GM12878 (cell line): ENCODE measurements around the gene SMO. TPM values are rescaled to one million over a fixed set of nuclear protein-coding genes. Genes with fewer than 3 reads are reported as not detected.

ENCODE experiments used
- ATAC-seq: fragments of 200-7000 bp; cut with Tn5 transposase; 3 replicates; pipeline ENCODE4 v1.9.1; 2020; ENCODE audit warnings: mild to moderate bottlenecking, moderate library complexity
- BruUV-seq: library from RNA; stranded (reverse); fragments of 400-500 nt; replicated peaks from 2 replicates; lab custom pipeline; 2021; lab: Mats Ljungman, UMichigan
- CTCF ChIA-PET: fragments of 300-600 bp; sonication (Branson Sonifier 250); formaldehyde crosslinking; extraction: SDS; loops from one replicate; lab custom pipeline; 2021; ENCODE audit warnings: inconsistent platforms; lab: Yijun Ruan, JAX
- POLR2A ChIA-PET: fragments of 350-600 bp; formaldehyde crosslinking; extraction: SDS; loops from one replicate; lab custom pipeline; 2021; ENCODE audit warnings: inconsistent platforms; lab: Charles Lee
- RAD21 ChIA-PET: fragments of 300-600 bp; sonication (Branson Sonifier 250); formaldehyde crosslinking; loops from one replicate; lab custom pipeline; 2023; ENCODE audit warnings: antibody characterized with exemption; ENCODE audit not compliant: unreplicated experiment; lab: Charles Lee
- SMC1A ChIA-PET: fragments of 300-600 bp; sonication (Branson Sonifier 250); formaldehyde crosslinking; loops from one replicate; lab custom pipeline; 2023; ENCODE audit not compliant: unreplicated experiment, uncharacterized antibody; lab: Charles Lee
- DNase-seq: peaks from one replicate; pipeline ENCODE4 v3.0.0-alpha.2; 2011; ENCODE audit warnings: low read depth, low spot score
- FAIRE-seq: peaks from 3 replicates; lab custom pipeline; 2011; peaks lifted over from hg19 to GRCh38; lab: Jason Lieb, UNC
- H2AFZ ChIP-seq: 2 replicates; pipeline ENCODE4 v1.6.0; 2011; ENCODE audit warnings: low read depth, low read length, control low read depth; ENCODE audit not compliant: control insufficient read depth
- H3K27ac ChIP-seq: 2 replicates; pipeline ENCODE4 v1.5.1; 2011; ENCODE audit warnings: control low read depth; ENCODE audit not compliant: control insufficient read depth, insufficient read depth
- H3K27me3 ChIP-seq, 2 experiments: replicated peaks in 1 of 2; 2 replicates each; pipeline versions ENCODE4 v1.6.0 to v1.6.1; 2011; ENCODE audit warnings: low read length in 1 of 2; ENCODE audit not compliant: control insufficient read depth in 2 of 2, insufficient read depth in 2 of 2
- H3K36me3 ChIP-seq, 2 experiments: 2 replicates each; pipeline ENCODE4 v1.5.1; 2011; ENCODE audit warnings: low read length in 1 of 2; ENCODE audit not compliant: control insufficient read depth in 2 of 2, insufficient read depth in 2 of 2
- H3K4me1 ChIP-seq: 2 replicates; pipeline ENCODE4 v1.6.1; 2011; ENCODE audit warnings: mild to moderate bottlenecking, low read length, moderate library complexity, mixed read lengths; ENCODE audit not compliant: control insufficient read depth, insufficient read depth
- H3K4me2 ChIP-seq: 2 replicates; pipeline ENCODE4 v1.6.0; 2011; ENCODE audit warnings: control low read depth; ENCODE audit not compliant: control insufficient read depth, insufficient read depth
- H3K4me3 ChIP-seq: fragments of 200-600 bp; sonication (generic); 2 replicates; pipeline ENCODE4 v1.5.1; 2016
- H3K79me2 ChIP-seq: 2 replicates; pipeline ENCODE4 v1.6.0; 2011; ENCODE audit warnings: low read length; ENCODE audit not compliant: control insufficient read depth, insufficient read depth
- H3K9ac ChIP-seq: 2 replicates; pipeline ENCODE4 v1.8.0; 2011; ENCODE audit warnings: low read length, control low read depth, mixed read lengths; ENCODE audit not compliant: control insufficient read depth, insufficient read depth
- H3K9me3 ChIP-seq: replicated peaks from 3 replicates; pipeline ENCODE4 v1.5.1; 2011; ENCODE audit warnings: mild to moderate bottlenecking, low read length; ENCODE audit not compliant: control insufficient read depth, insufficient read depth
- H4K20me1 ChIP-seq: 2 replicates; pipeline ENCODE4 v1.6.0; 2011; ENCODE audit not compliant: control insufficient read depth, insufficient read depth
- E4F1 ChIP-seq: fragments of 450-650 bp; IDR thresholded peaks from 2 replicates; pipeline ENCODE4 v1.6.1; 2018; ENCODE audit warnings: borderline replicate concordance, mild to moderate bottlenecking; ENCODE audit not compliant: partially characterized antibody
- HDAC6 ChIP-seq: fragments of 200-600 bp; sonication (generic); IDR thresholded peaks from one replicate; pipeline ENCODE4 v1.8.0; 2017; ENCODE audit warnings: antibody characterized with exemption; ENCODE audit not compliant: unreplicated experiment
- JUND ChIP-seq: IDR thresholded peaks from 2 replicates; pipeline ENCODE4 v1.6.1; 2012; ENCODE audit warnings: low read depth, mild to moderate bottlenecking, low read length, improper control_type of control experiment, moderate library complexity
- LARP7 ChIP-seq: fragments of 450-650 bp; IDR thresholded peaks from 2 replicates; pipeline ENCODE4 v1.6.1; 2017; ENCODE audit warnings: mild to moderate bottlenecking
- MTA3 ChIP-seq: IDR thresholded peaks from 2 replicates; pipeline ENCODE4 v1.6.1; 2012; ENCODE audit warnings: low read length, inconsistent platforms, borderline replicate concordance
- PAX8 ChIP-seq: fragments of 450-650 bp; IDR thresholded peaks from 2 replicates; pipeline ENCODE4 v1.6.1; 2017; ENCODE audit warnings: mild to moderate bottlenecking, moderate library complexity
- RELA ChIP-seq: fragments of 450-650 bp; IDR thresholded peaks from 2 replicates; pipeline ENCODE4 v1.8.0; 2014; ENCODE audit warnings: borderline replicate concordance; ENCODE audit not compliant: partially characterized antibody
- SMC3 ChIP-seq: IDR thresholded peaks from 2 replicates; pipeline ENCODE4 v1.6.1; 2011; ENCODE audit warnings: low read length, improper control_type of control experiment, borderline replicate concordance
- TBL1XR1 ChIP-seq: IDR thresholded peaks from 2 replicates; pipeline ENCODE4 v1.6.1; 2012; ENCODE audit warnings: low read depth, low read length, improper control_type of control experiment
- TCF12 ChIP-seq: IDR thresholded peaks from 2 replicates; pipeline ENCODE4 v1.6.1; 2011; ENCODE audit warnings: low read depth, mild to moderate bottlenecking, low read length
- WRNIP1 ChIP-seq: IDR thresholded peaks from 2 replicates; pipeline ENCODE4 v1.6.1; 2011; ENCODE audit warnings: low read depth, low read length, improper control_type of control experiment, borderline replicate concordance
- ZNF274 ChIP-seq: IDR thresholded peaks from one replicate; pipeline ENCODE4 v1.8.0; 2011; ENCODE audit not compliant: insufficient read length, insufficient read depth
- WGBS: methylation state at CpG from one replicate; pipeline ENCODE4 v1.1.6; 2016; ENCODE audit warnings: low lambda C conversion rate; ENCODE audit not compliant: insufficient replicate concordance, insufficient coverage; ENCODE audit errors: missing lambda C conversion rate; 5-methylcytosine and 5-hydroxymethylcytosine counted together
- in situ Hi-C: fragments of 300-500 bp; cut with MboI; formaldehyde crosslinking; loops from 9 replicates; pipeline ENCODE4 v1.14.3; 2018; ENCODE audit warnings: mixed read lengths
- intact Hi-C: fragments of 100-400 bp; cut with micrococcal nuclease; formaldehyde crosslinking; loops from one replicate; pipeline ENCODE4 v1.14.2; 2022; ENCODE audit not compliant: unreplicated experiment
- polyA plus RNA-seq, 11 experiments: library from polyadenylated mRNA; depleted of rRNA in 4 of 11; unstranded in 6 of 11; stranded (reverse) in 5 of 11; fragments of >200 nt; fragmentation: Nextera tagmentation in 4 of 11; fragmentation: Illumina TruSeq in 1 of 11; extraction: Ambion mirVana in 4 of 11; extraction: Trizol in 1 of 11; gene quantifications; 1 replicate in 1 of 11; 2 replicates in 10 of 11; pipeline versions ENCODE4 v1.2.1 to v1.2.3, GENCODE V29; 2011 to 2016; ENCODE audit warnings: inconsistent platforms in 2 of 11, missing spikeins in 2 of 11, low read depth in 1 of 11
- total RNA-seq, 4 experiments: library from RNA; depleted of rRNA in 3 of 4; stranded (reverse); fragments of >200 nt in 3 of 4; fragmentation: Illumina TruSeq in 1 of 4; extraction: Trizol in 1 of 4; gene quantifications; 2 replicates each; pipeline versions ENCODE4 v1.2.1 to v1.2.3, GENCODE V29; 2013 to 2021

The SMO gene
- total and polyA plus RNA-seq, 10 of the 15 experiments (the other 5 are each of a cell fraction or from before 2014, with no cell fraction given) = 0.40 to 11.2 (median 2.6) TPM

DNA sequence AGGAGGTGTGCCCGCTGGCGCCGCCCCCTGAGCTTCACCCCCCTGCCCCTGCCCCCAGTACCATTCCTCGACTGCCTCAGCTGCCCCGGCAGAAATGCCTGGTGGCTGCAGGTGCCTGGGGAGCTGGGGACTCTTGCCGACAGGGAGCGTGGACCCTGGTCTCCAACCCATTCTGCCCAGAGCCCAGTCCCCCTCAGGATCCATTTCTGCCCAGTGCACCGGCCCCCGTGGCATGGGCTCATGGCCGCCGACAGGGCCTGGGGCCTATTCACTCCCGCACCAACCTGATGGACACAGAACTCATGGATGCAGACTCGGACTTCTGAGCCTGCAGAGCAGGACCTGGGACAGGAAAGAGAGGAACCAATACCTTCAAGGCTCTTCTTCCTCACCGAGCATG lies 23.7 kb downstream of the SMO start:
- no peak overlapping the region for H2AFZ ChIP-seq

More for the DNA sequence above, 23.7 kb downstream of the SMO start:
- FAIRE-seq = no peak
- in situ Hi-C loops = loop anchor here (5.0 kb wide), 1 partner anchor 305 kb away; no protein-coding TSS in a partner anchor
- 79% methylated on average over 7 of the region's 14 CpGs for WGBS
- RAD21 ChIA-PET = interaction anchor here (1.1 to 7.3 kb wide), 4 partner anchors 45 to 328 kb away, joined by 4 to 67 read pairs (median 10); no protein-coding TSS in a partner anchor
- H3K4me2 ChIP-seq = no peak overlapping the region
- SMC1A ChIA-PET = interaction anchor here (2.3 to 5.8 kb wide), 2 partner anchors 46 to 47 kb away, joined by 7 to 70 read pairs; no protein-coding TSS in a partner anchor
- CTCF ChIA-PET = interaction anchor here (0.9 to 9.6 kb wide), 5 partner anchors 46 to 345 kb away, joined by 4 to 109 read pairs (median 9); no protein-coding TSS in a partner anchor
- no peak overlapping the region for H3K27ac ChIP-seq
- H3K4me1 ChIP-seq = no peaks in the 10 kb centered on the region
- no peaks in the 10 kb centered on the region for H3K27me3 ChIP-seq
- no peak overlapping the region for H3K4me3 ChIP-seq
- H3K9ac ChIP-seq = no peak overlapping the region
- H3K36me3 ChIP-seq = peaks cover 0 to 3% of the 10 kb centered on the region in 2 experiments; a peak in 1 of 4 replicates
- intact Hi-C loops = loop anchor here (10.0 kb wide), 1 partner anchor 247 kb away; no protein-coding TSS in a partner anchor
- no peaks in the 10 kb centered on the region for H3K79me2 ChIP-seq
- TF ChIP-seq PAX8 (no peak), TCF12 (no peak), E4F1 (no peak), TBL1XR1 (no peak), SMC3 (no peak), LARP7 (no peak), ZNF274 (no peak), HDAC6 (no peak), RELA (no peak), JUND (no peak), MTA3 (no peak), WRNIP1 (no peak)
- TF ChIP-seq, all 136 proteins: peak for 0
- Histone ChIP-seq H4K20me1 (no peaks in the 10 kb centered on the region), H3K9me3 (no peaks in the 10 kb centered on the region)
- POLR2A ChIA-PET = interaction anchor here (0.9 to 1.0 kb wide), 2 partner anchors 48 to 273 kb away, joined by 3 read pairs; no protein-coding TSS in a partner anchor
- ATAC-seq (no peak), DNase-seq (no peak)
- BruUV-seq = no TSS peak
